HG03571 (cell line): ENCODE results near the gene MME.
"Not testable (repeated sequence)": the region's sequence is repeated elsewhere in the genome, so short reads cannot be mapped to it uniquely, and the experiment has no call there.

Experiments
- ATAC-seq: cut with Tn5 transposase; IDR thresholded peaks from one replicate; pipeline ENCODE4 v1.9.1; 2021; ENCODE audit not compliant: unreplicated experiment

The MME gene

DNA sequence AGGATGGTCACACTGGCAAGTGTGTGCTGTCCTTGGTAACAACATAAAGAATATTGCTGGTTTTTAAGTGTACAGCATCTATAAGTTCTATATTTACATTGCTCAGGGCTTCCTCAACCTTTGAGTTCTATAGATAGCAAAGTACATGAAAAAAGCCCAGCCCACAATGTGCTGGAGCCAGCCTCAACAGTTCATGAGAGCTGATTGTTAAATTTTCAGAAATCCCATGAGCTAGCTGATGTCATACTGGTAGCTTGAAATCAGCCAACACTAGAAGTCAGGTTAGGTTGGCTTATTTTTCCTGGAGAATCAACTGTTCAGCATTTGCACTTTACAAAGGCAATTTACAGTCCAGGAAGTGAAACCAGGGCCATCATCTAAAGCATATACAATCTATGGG, 110.6 kb downstream of the MME start:
- no peak for ATAC-seq

DNA sequence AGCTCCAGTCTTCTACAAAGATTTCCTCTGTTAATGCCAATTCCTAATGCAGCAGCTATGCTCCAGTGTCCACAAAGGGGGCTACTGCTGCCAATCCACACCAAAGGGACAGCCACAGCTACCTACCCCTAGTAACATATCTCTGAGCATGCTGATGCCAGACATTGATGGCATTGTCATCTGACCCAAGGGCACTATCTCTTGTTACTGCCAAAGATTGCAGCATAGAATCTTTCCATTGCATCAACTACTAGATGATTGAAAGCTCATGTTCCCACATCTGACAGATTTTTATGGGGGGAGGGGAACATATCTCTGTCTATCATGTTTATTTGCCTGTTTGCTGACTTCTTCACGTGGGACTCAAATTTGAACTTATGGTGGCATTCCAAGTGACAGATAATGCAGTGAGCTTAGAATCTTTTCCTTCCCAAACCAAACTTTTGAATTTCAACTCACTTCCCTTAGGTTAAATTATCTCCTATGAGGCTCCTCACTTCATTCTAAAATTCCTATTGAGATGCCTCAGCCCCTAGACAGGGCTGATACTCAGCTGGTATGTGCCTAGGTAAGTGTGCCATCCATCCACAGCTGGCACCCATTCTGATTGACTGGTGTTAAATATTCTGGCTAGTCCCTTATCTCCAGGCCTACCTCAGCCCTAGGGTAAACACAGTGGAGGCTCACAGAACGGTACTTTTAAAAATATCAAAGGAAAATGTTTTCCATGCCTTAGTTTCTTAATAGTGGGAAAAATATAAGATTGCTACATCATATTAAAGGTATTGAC, 113.0 kb downstream of the MME start:
- ATAC-seq = no peak

DNA sequence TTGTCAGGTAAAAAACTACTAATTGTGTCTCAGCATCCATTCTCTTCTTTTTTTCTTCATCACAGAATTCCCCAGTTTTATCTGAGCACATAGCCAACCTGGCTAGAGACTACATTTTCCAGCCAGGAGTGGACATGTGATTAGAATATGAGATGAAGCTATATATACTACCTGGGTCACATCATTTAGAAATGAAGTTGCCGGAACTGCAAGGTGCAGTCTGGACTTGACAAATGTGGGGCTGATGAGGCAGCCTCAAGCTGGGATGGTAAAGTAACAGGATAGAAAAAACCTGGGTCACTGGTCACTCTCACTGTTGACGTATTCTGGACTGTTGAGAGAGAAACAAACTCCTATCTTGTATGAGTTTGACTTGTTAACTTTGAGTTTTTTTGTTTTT, 113.7 kb downstream of the MME start:
- ATAC-seq = no peak

DNA sequence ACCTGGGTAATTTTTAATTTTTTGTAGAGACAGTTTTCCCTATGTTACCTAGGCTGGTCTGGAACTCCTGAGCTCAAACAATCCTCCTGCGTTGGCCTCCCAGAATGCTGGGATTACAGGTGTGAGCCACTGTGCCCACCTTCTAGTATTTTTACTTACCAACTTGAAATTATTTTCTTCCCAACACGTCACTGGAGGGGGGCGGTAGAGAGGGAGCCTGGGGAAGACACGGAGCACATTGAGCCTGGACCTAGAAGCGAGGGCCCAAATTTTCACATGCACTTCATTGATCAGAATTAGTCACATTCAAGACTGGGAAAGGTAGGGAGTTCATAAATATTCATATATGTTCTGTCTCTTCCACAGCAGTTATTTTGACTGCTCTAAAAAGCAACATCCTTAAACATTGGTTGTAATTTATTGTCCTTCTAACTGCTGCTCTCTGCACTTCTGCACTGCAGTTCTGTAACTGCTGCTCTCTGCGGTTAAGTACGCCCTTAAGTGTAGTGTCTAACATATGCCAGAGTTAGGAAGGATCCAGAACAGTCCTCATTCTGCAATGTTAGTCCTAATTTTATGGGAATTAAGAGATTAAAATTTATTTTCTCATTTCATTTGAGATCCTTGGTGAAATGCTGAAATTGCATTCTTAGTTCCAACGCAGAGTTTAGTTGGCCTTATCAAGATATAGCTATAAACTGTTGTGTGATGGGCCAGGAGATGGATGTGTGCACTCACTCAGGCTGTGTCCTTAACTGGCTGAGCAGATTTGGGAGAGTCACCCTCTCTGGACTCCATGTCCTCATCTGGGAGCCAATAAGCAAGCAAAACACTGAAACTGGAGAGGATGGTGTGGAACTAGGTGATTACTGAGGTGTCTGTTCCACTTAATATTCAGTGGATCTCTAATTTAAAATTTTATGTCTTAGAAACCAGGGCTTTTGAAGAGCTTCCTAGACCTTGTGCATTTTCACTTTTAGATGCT, 115.1 kb downstream of the MME start:
- ATAC-seq = no peak

DNA sequence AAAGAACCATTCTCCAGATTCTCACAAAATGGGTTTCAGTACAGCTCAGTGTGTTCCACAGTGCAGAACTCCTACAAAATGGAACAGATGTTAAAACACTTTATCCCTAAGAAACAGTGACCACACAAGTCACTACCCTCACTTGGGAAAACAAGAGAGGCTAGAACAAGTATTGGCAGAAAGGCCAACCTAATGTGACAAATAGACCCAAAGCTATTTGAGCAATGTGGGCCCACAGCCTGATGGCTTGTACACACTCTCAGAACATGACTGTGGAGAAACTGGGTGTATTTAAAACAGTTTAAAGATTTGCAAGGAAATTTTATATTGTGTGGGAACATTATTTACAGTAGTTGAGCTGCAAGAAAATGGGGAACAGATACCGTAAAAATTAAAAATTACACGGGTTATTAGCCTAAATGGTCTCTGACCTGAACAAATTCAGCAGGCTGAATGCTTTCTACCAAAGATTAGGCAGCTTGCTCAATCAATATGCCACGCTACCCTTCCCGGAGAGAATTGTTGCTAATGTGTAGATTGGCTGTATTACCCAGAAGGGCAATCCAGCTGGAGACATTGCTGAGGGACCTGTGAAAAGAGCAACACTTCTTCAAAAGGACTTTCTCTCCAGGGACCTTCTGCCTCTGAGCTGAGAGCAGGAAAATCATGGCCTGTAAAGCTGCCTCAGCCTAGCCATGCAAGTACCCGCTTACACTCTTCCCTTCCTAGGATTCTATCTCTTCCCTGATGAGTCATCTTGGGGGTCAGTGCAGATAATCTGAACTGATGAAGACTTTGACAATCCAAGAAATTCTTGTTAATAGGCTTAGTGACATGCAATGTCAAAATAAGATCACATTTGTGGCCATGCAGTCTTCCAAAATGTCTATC, 116.3 kb downstream of the MME start:
- ATAC-seq = no peak

DNA sequence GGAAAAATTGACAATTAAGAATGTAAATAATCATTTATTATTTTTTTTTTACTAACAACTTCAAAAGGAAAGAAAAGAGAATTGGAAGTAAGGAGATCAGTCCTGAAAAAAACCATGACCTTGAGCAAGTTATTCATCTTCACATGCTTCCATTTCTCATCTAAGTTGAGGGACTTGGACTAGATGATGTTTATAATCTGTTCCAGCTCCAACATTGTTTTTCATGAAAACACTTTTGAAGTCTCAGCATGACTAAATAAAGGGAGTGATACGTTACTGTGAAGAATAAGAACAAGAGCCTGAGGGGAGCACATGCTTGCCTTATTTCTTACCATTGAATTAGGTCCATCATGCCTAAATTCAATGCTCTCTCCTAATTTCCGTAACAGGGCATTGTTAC, 117.7 kb downstream of the MME start:
- ATAC-seq = no peak

DNA sequence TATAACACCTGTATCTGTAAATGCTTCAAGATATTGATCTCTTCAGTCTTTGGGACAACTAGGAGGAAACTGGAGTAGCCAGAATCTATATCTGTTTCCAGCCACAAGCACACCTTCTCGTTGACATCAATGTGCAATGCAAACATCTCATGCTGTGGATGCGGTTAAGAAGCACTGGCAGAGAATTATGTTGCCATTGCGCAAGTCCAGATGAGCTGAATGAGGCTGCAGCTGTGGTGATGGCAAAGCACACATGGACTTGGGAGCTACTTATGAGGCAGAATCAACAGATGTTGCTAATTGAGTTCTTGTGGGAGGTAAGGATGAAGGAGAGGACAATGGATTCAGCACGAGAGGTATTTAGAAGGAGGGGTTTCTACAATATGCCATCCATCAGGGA, 122.5 kb downstream of the MME start:
- ATAC-seq = no peak

DNA sequence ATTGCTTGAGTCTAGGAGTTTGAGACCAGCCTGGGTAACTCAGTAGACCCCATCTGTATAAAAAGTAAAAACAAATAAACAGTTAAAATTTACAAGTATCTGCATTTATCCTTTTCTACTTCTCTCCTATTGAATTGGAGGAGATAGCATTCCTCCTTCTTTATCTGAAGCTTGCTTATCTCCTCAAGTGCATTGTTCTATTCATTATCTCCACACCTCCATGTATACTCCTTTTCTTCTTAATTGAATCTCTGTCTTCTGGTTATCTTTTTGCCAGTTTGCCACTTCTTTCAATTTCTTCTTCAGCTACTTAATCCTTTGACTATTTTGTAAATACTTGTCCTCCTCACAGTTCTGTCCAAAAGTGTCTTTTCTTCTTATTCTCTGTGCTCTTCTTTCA, 124.7 kb downstream of the MME start:
- ATAC-seq = no peak

DNA sequence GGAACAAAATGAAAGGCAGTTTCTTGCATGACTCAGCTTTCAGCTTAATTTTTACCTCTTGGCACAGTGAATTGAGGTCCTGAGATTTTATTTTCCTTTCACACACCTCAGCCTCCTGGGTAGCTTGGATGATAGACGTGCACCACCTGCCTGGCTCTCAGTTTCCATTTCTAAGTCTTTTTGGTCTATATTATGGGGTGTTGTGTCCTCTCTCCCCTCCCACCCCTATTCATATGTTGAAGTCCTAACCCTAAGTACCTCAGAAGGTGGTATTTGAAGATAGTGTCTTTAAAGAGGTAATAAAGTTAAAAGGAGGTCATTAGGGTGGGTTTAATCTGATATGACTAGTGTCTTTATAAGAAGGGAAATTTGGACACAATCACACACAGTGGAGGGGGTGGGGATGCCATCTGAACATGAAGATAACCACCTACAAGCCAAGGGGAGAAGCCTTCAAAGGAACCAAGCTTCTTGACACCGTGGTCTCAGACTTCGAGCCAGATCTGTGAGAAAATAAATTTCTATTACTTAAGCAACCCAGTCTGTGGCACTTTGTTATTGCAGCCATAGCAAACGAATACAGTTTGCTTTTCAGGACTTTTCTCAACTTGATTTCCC, 128.2 kb downstream of the MME start:
- no peak for ATAC-seq

DNA sequence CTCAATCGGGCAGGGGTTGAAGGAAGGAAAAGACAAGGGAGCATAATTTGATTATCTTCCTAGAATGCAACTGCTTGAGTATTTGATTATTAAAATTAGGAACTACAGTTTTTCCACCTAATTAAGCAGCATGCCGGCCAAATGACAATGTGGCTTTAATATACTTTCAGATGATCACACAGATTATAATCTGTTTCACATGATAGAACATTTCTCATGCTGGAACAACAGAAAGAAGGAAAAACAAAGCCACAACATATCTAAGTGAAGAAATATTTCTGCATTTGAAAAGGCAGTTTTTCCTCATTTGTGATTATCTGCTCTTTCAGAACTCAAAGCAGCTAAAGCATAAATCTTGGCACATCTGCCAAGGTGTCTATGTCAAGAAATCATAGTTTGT, 130.6 kb downstream of the MME start:
- ATAC-seq = no peak

DNA sequence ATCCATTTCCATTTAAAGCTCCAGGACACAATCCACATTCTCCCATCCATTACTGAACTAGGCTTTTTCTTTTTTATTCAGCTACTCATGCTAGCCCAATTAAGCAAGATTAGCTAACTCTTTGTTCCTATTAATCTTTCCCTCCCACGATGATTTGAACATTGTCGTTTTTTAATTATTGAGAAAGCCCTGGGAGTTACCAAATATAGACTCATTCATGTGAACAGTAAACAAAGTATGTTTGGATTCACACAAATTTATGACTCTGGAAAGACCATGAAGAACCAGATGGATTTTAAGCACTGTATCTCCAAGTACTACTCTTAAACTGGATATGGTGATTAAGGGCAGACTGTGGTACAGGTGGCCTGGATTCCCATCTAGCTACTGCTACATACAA, 131.1 kb downstream of the MME start:
- ATAC-seq = no peak

DNA sequence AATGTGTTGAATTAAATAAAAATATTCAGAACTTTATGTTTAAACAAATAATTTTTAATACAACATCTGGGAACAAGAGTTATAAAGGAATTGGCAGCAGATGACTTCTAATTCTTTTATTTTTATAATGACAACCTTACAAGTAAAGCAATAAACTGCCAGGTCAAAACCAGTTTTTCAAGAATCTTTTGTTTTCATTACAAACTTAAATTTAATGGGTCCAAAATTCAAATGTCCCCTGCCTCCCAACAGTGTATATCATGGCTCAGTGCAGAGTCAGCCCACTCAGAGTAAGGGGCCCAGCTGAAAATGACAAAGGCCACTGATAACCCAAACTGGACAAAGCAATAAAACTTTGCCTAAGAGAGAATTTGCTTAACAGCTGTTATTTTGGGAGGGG, 131.8 kb downstream of the MME start:
- no peak for ATAC-seq

DNA sequence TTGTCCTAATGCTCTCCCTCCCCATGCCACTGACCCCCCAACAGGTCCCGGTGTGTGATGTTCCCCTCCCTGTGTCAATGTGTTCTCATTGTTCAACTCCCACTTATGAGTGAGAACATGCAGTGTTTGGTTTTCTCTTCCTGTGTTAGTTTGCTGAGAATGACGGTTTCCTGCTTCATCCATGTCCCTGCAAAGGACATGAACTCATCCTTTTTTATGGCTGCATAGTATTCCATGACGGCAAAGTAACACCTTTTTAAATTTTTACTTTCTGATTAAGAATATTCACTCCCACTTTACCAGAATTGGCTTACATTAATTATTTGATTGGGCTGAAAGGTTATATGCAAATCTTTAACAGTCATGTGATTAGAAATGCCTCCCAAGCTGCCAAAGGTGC, 135.9 kb downstream of the MME start:
- not testable (repeated sequence) for ATAC-seq

DNA sequence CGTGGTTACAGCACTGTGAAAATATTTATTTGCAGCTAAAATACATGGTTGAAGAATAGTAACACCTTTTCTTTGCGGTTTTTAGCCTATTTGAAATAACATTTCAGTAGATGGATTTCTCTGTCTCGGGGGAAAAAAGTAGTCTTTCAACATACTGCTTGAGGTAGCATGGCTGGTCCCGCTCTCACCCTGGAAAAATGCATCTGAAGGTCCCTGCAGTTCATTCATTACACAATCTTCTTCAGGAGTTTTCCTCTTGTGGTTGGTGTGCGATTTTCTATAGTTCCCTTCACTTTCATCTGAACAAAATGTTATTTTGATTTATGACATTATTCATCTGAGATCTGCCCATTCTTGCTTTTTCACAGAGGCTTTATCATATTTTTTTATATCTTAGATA, 137.5 kb downstream of the MME start:
- no peak for ATAC-seq

DNA sequence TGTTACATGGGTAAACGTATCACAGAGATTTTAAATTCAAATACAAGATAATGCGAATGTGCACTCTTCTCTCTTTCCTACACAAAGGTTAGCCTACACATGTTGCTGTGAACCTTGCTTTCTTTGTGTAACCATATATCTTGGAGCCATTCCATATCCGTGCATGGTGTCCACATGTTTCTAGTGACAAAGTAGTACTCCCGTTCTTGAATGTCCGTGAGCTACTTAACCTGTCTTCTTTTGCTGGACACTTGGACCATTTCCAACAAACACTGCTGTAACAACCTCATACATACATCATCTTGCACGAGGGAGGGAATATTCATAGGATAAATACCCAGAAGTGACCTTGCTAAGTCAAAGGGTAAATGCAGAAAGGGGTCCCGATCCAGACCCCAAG, 138.3 kb downstream of the MME start:
- no peak for ATAC-seq

DNA sequence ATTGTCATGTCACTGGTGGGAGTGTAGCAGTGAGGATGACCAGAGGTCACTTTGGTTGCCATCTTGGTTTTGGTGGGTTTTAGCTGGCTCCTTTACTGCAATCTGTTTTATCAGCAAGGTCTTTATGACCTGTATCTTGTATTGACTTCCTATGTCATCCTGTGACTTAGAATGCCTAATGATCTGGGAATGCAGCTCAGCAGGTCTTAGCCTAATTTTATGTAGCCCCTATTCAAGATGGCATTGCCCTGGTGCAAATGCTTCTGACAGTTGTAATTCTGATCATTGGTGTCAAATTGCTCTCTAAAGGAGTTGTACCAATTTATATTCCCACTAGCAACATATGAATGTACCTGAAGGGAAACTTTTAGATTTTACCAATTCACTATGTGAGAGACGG, 139.0 kb downstream of the MME start:
- no peak for ATAC-seq

DNA sequence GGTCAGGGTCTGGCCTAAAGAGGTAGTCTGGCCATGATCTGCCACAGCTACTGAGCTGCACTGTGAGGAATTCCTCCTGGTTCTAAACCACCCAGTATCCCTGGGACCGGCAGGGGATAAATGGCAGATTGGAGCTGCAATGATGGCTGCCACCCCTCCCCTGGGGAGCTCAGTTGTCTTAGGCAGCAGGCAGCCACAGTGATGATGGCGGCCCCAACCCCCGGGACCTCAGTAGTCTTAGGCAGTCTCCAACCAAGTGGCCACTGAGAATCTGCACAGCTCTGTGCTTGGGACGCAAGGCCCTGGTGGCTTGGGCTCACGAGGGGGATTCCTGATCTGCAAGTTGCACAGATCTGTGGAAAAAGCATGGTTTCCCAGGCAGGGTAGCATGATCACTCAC, 145.3 kb downstream of the MME start:
- ATAC-seq = no peak

DNA sequence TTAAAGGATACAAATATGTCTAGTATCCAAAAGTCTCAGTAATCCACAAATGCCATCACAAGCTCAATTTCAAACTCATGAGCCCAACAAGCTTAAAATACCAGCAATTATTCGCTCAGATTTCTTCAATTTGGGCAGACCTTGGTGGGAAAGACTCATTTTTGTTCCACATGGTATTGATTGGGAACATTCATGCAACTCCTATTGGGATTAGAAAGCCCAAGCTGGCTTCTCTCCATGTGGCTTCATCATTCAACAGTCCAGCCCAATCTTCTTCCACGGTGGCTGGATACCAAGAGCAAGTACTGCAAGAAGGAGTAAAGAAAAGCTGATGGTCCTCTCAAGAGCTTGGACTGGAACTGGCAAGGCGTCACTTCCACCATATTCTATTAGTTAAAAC, 147.0 kb downstream of the MME start:
- ATAC-seq = no peak

DNA sequence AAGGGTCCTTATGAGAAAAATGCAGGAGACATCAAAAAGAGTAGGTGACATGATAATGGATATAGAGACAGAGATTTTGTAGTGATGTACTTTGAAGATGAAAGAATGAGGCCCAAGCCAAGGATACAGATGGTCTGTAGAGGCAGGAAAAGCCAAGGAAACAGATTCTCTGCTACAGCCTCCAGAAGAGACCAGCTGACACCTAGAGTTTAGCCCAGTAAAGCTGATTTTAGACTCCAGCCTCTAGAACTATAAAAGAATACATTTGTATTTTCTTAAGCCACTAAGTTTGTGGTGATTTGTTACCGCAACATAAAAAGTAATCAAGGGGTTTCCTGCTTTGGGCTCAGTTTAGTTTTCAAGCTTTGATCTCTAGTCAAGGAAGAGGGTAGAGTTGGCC, 148.6 kb downstream of the MME start:
- no peak for ATAC-seq

DNA sequence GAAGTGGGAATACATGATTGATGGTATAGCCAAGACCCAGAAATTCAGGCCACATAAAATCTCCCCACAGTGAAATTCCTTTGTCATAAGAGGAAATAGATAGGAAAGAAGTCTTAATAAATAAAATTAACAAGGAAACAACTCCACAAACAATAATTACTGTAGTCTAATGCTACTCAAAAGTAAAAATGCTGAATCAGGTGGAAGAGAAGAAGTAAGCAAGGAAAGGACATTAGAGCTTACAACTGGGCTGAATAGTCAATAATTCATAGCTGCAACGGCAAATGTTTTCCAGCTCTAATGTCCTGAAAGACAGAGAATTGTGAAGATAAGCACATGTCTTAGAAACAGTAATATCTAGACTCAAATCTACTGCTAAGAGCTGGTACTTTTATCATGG, 149.0 kb downstream of the MME start:
- ATAC-seq = no peak

DNA sequence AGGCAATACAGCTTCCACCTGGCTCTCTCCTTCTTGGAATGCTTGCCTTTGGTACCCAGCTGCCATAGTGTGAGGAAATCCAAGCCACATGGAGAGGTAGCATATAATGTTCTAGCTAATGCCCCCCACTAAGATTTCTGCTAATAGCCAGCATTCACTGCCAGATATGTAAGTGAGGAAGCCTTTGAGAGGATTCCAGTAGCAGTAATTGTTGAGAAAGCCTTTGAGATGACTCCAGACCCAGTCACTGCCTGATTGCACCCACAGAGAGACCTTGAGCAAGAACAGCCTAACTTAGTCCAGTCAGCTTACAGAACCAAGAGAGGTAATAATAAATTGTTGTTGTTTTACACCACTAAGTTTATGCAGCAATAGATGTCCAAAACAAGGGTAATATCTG, 150.3 kb downstream of the MME start:
- ATAC-seq = no peak
